Umbilical cord (tissue), 2 donors: ENCODE data around the gene RPL35A. TPM values are rescaled to one million over a fixed set of nuclear protein-coding genes. Genes with fewer than 3 reads are reported as not detected.

ENCODE experiments used
- DNase-seq: peaks from one replicate; pipeline ENCODE4 v3.0.0-alpha.2; 2015; ENCODE audit warnings: low spot score
- total RNA-seq: library from RNA; depleted of rRNA; stranded (reverse); fragments of >200 nt; gene quantifications from one replicate; pipeline ENCODE4 v1.2.3, GENCODE V29; 2014; ENCODE audit warnings: low replicate concordance; ENCODE audit not compliant: insufficient read depth

Gene RPL35A
- total RNA-seq, 1 donor from 2014 or later, result 827 TPM

DNA sequence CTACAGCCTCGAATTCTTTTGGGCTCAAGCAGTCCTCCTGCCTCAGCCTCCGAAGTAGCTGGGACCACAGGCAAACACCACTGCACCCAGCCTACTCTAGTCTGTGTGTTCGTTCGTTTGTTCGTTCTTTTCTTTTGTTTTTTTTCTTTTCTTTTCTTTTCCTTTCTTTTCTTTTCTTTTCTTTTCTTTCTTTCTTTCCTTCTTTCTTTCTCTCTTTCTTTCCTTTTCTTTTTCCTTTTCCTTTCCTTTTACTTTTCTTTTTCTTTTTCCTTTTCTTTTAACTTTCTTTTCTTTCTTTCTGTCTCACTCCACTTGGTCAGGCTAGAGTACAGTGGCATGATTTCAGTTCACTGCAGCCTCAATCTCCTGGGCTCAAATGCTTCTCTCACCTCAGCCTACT, 46.9 kb downstream of the RPL35A start:
- no peak for DNase-seq

DNA sequence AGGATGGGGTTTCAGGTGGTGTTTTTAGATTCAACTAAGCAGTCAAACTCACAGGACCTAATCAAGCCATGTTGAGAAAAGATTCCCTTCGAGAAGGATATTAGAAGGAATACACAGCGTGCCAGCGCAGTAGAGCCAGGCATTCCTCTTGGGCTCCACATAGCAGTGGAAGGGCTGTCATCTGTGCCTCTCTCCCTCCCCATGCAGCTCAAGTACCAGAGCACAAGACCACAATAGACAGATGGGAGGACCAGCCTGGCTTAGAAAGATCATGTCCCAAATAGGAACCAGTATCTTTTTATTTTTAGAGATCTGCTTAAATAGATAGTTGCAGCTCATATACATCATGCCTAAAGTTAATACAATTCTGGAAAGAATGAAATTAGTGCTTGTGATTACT, 47.9 kb downstream of the RPL35A start:
- DNase-seq, result no peak

Other genes with a start within 250 kb of the RPL35A start
- 12.3 TPM for gene RUBCN, start 213.3 kb upstream of the RPL35A start, total RNA-seq
- 150 TPM for gene FYTTD1, start 200.3 kb upstream of the RPL35A start, total RNA-seq
- 33.7 TPM for gene LRCH3, start 158.9 kb upstream of the RPL35A start, total RNA-seq
- 27.7 TPM for gene LMLN, start 10.0 kb downstream of the RPL35A start, total RNA-seq